Measurements from ENCODE around the gene PCLO.

The PCLO gene

DNA sequence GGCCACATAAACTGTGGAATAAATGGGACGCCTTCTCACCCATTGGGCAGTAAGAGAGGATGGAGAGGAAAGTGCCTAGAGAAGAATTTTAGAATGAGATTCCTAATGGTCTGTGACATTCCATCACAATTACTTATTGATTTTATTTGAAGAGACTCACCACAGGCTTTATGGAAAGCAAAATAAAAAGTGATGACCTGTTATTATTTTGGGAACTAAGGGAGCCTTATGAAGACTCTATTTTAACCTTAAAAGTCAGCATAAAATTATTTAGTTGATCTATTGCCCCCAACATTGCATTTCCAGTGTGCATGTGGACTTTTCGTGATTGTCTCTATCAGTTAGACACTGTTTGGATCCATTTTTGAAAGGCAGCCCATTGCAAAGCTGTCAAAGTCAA lies 107.5 kb downstream of the PCLO start:
- H3K9me3 ChIP-seq (ENCODE audit: severe bottlenecking) = peaks cover 2% of the 10 kb centered on the region
- ATAC-seq (ENCODE audit: low read depth) = no peak
- DNase-seq (ENCODE audit: low spot score) = no peak
- no peaks in the 10 kb centered on the region for H3K36me3 ChIP-seq (ENCODE audit: low read depth)
- no peak overlapping the region for H3K4me3 ChIP-seq (ENCODE audit: severe bottlenecking)
- H3K4me1 ChIP-seq (ENCODE audit: insufficient read depth, poor library complexity, severe bottlenecking) = peaks cover 9% of the 10 kb centered on the region
- TF ChIP-seq, protein P1, sequence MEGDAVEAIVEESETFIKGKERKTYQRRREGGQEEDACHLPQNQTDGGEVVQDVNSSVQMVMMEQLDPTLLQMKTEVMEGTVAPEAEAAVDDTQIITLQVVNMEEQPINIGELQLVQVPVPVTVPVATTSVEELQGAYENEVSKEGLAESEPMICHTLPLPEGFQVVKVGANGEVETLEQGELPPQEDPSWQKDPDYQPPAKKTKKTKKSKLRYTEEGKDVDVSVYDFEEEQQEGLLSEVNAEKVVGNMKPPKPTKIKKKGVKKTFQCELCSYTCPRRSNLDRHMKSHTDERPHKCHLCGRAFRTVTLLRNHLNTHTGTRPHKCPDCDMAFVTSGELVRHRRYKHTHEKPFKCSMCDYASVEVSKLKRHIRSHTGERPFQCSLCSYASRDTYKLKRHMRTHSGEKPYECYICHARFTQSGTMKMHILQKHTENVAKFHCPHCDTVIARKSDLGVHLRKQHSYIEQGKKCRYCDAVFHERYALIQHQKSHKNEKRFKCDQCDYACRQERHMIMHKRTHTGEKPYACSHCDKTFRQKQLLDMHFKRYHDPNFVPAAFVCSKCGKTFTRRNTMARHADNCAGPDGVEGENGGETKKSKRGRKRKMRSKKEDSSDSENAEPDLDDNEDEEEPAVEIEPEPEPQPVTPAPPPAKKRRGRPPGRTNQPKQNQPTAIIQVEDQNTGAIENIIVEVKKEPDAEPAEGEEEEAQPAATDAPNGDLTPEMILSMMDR (IDR thresholded peaks at IDR 0.05; ENCODE audit: poor library complexity, severe bottlenecking) = no peak
- no peak overlapping the region for H3K27ac ChIP-seq (ENCODE audit: poor library complexity, severe bottlenecking)
- H3K27me3 ChIP-seq (ENCODE audit: insufficient read depth, poor library complexity, severe bottlenecking) = no peaks in the 10 kb centered on the region

DNA sequence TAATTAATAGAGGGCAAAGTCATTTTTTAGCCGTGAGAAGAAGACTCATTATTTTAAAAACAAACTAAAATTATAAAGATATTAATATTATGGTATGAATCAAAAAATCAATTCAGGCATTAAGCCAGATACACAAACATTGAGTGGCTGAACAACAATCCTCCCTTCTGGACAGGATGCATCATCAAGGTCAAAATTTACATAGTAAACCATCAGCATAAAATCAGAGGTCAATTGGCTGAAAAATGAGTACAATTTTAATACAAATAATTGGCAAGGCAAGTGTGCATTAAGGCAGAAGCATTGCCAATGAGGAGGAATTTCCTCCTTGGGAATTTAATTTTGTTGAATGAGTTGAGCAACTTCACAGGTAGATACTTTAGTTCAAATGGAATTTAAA lies 108.2 kb downstream of the PCLO start:
- Histone ChIP-seq H3K36me3 (ENCODE audit: low read depth) (no peaks in the 10 kb centered on the region), H3K4me1 (ENCODE audit: insufficient read depth, poor library complexity, severe bottlenecking) (peaks cover 9% of the 10 kb centered on the region), H3K4me3 (ENCODE audit: severe bottlenecking) (no peak overlapping the region), H3K9me3 (ENCODE audit: severe bottlenecking) (peaks cover 2% of the 10 kb centered on the region), H3K27ac (ENCODE audit: poor library complexity, severe bottlenecking) (no peak overlapping the region), H3K27me3 (ENCODE audit: insufficient read depth, poor library complexity, severe bottlenecking) (no peaks in the 10 kb centered on the region)
- no peak for ATAC-seq (ENCODE audit: low read depth)
- no peak for DNase-seq (ENCODE audit: low spot score)
- TF ChIP-seq, protein P1 (IDR thresholded peaks at IDR 0.05; ENCODE audit: poor library complexity, severe bottlenecking) = no peak

DNA sequence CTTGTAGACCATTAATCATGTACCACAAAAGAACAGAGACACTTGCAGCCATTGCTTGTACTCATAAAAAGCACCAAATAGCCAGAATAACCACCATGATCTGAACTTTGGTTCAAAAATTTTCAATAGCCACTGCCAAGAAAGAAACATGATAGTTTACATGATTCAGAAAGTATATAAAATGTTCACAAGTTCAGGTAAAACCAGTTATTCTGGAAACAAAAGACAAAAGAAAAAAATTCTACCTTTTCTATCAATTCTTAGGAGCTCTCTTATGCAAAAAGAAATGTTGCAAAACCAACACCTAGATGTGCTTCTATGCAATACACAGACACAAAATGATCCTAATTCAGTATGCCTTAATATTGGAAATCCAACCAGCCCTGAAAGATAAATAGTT lies 108.7 kb downstream of the PCLO start:
- Histone ChIP-seq H3K4me3 (ENCODE audit: severe bottlenecking) (no peak overlapping the region), H3K27ac (ENCODE audit: poor library complexity, severe bottlenecking) (no peak overlapping the region), H3K9me3 (ENCODE audit: severe bottlenecking) (peaks cover 2% of the 10 kb centered on the region), H3K4me1 (ENCODE audit: insufficient read depth, poor library complexity, severe bottlenecking) (peaks cover 9% of the 10 kb centered on the region), H3K27me3 (ENCODE audit: insufficient read depth, poor library complexity, severe bottlenecking) (no peaks in the 10 kb centered on the region), H3K36me3 (ENCODE audit: low read depth) (no peaks in the 10 kb centered on the region)
- ATAC-seq (ENCODE audit: low read depth) = no peak; the same call in 2 of the 3 replicates
- DNase-seq (ENCODE audit: low spot score) = no peak
- TF ChIP-seq, protein P1 (IDR thresholded peaks at IDR 0.05; ENCODE audit: poor library complexity, severe bottlenecking) = no peak

DNA sequence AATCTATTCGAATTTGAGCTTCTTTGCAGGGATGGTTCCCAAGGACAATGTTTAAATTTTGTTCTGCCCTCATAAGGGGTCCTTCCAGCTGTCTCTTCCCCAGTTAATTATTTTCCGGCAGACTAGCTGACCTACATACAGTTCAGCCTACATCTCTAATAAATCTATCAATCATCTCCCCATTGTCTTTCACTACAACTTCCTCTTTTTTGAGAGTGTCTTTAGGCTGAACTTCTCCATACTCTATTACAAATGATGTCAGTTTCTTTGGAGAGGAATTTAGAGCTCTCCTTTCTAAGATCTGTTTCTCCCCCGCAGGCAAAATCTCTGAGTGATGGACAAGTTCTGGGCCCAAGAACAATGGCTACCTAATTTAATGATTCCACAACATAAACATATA lies 122.2 kb downstream of the PCLO start:
- TF ChIP-seq, protein P1 (IDR thresholded peaks at IDR 0.05; ENCODE audit: poor library complexity, severe bottlenecking) = no peak
- H3K4me3 ChIP-seq (ENCODE audit: severe bottlenecking) = no peak overlapping the region
- no peaks in the 10 kb centered on the region for H3K36me3 ChIP-seq (ENCODE audit: low read depth)
- ATAC-seq (ENCODE audit: low read depth) (no peak), DNase-seq (ENCODE audit: low spot score) (no peak)
- H3K27ac ChIP-seq (ENCODE audit: poor library complexity, severe bottlenecking) = no peak overlapping the region
- no peaks in the 10 kb centered on the region for H3K9me3 ChIP-seq (ENCODE audit: severe bottlenecking)
- H3K4me1 ChIP-seq (ENCODE audit: insufficient read depth, poor library complexity, severe bottlenecking) = no peaks in the 10 kb centered on the region
- H3K27me3 ChIP-seq (ENCODE audit: insufficient read depth, poor library complexity, severe bottlenecking) = no peaks in the 10 kb centered on the region

DNA sequence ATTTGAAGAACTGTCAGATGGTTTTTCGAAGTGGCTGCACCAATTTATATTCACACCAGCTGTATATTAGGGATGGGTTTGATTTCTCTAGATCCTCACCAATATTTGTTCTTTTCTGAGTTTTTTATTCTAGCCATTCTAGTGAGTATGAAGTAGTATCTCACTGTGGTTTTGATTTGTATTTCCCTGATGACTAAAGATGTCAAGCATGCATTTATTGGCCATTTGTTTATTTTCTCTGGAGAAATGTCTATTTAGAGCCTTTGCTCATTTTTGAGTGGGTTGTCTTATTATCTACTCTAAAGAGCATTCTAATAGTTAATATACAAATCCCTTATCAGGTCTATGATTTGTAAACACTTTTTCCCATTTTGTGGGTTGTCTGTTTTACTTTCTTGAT lies 123.9 kb downstream of the PCLO start:
- DNase-seq (ENCODE audit: low spot score) (no peak), ATAC-seq (ENCODE audit: low read depth) (no peak)

More for the DNA sequence above, 123.9 kb downstream of the PCLO start:
- H3K4me3 ChIP-seq (ENCODE audit: severe bottlenecking) = no peak overlapping the region
- H3K27ac ChIP-seq (ENCODE audit: poor library complexity, severe bottlenecking) = no peak overlapping the region
- H3K9me3 ChIP-seq (ENCODE audit: severe bottlenecking) = no peaks in the 10 kb centered on the region
- no peaks in the 10 kb centered on the region for H3K27me3 ChIP-seq (ENCODE audit: insufficient read depth, poor library complexity, severe bottlenecking)
- TF ChIP-seq, protein P1 (IDR thresholded peaks at IDR 0.05; ENCODE audit: poor library complexity, severe bottlenecking) = no peak
- H3K36me3 ChIP-seq (ENCODE audit: low read depth) = no peaks in the 10 kb centered on the region
- no peaks in the 10 kb centered on the region for H3K4me1 ChIP-seq (ENCODE audit: insufficient read depth, poor library complexity, severe bottlenecking)

All from RWPE2 (cell line).